Vagina (tissue), 2 donors: ENCODE data around the gene SV2B.

Experiments used
- POLR2A ChIP-seq, 2 donors: fragments of 450-650 bp; IDR thresholded peaks; one replicate each; pipeline ENCODE4 v1.6.1; 2017; ENCODE audit warnings: antibody characterized with exemption in 2 of 2, mild to moderate bottlenecking in 2 of 2, moderate library complexity in 2 of 2
- TF ChIP-seq, protein P1 (sequence below), 3 experiments: fragments of 450-650 bp in 2 of 3; fragments of 200-600 bp in 1 of 3; sonication (generic) in 1 of 3; IDR thresholded peaks; one replicate each; pipeline ENCODE4 v1.5.1; 2017 to 2019; ENCODE audit warnings: antibody characterized with exemption in 3 of 3, mild to moderate bottlenecking in 2 of 3, moderate library complexity in 2 of 3

- TF ChIP-seq, protein P1, sequence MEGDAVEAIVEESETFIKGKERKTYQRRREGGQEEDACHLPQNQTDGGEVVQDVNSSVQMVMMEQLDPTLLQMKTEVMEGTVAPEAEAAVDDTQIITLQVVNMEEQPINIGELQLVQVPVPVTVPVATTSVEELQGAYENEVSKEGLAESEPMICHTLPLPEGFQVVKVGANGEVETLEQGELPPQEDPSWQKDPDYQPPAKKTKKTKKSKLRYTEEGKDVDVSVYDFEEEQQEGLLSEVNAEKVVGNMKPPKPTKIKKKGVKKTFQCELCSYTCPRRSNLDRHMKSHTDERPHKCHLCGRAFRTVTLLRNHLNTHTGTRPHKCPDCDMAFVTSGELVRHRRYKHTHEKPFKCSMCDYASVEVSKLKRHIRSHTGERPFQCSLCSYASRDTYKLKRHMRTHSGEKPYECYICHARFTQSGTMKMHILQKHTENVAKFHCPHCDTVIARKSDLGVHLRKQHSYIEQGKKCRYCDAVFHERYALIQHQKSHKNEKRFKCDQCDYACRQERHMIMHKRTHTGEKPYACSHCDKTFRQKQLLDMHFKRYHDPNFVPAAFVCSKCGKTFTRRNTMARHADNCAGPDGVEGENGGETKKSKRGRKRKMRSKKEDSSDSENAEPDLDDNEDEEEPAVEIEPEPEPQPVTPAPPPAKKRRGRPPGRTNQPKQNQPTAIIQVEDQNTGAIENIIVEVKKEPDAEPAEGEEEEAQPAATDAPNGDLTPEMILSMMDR (IDR thresholded peaks at IDR 0.05) = no peak
- TF ChIP-seq POLR2A (IDR thresholded peaks at IDR 0.05) = no peak
These were observed 115.9 kb downstream of the SV2B start for GRCh38 chr15:91216000-91216399.
